ENCODE data around the gene FLYWCH2.
"Not testable (repeated sequence)": the region's sequence is repeated elsewhere in the genome, so short reads cannot be mapped to it uniquely, and the experiment has no call there.

The FLYWCH2 gene

DNA sequence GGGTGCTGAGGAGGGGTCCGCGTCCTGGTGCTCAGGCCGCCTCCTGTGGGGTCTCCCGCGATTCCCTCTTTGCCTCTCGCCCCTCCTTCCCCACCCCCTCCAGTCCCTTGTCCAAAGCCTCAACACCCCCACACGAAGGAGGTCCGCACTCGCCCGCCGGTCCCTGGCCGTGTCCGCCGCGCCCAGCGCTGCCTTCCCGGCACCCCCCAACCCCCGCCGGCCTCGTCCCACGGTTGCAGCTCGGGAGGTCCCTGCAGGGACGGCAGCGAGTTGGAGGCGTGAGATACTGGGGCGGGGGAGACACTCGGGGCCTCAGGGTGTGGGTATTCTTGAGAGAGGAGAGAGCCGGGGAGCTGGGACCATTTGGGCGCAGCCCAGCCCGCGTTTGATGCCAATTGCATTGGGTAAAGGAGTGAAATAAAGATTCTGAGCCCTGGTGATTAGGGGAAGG is 468 bp downstream of the FLYWCH2 start:
- DNase-seq (ENCODE audit: low spot score), result no peak

DNA sequence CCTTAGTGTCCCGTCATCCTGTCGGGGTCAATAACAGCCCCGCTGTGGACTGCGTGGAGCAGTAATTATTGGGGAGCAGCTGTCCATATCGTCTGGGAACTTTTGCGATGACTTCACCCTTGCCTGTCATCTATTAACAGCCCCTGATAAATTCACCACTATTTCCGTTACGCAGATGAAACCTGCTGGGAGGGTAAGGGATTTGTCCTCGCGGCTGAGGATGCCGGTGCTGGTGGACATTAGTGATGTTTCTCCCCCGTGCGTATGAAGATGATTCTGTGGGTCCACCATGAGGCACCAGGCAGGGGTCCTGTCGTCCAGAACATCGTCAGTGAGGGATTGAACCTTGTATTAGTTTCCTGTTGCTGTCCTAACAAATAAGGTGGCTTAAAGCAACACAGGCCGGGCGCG is 1.0 kb downstream of the FLYWCH2 start:
- no peak for DNase-seq (ENCODE audit: low spot score)

GRCh38 chr16:2894231-2894630 is 11.2 kb downstream of the FLYWCH2 start:
- DNase-seq (ENCODE audit: low spot score), result no peak

GRCh38 chr16:2895813-2896212 is 12.8 kb downstream of the FLYWCH2 start:
- DNase-seq (ENCODE audit: low spot score), result no peak

DNA sequence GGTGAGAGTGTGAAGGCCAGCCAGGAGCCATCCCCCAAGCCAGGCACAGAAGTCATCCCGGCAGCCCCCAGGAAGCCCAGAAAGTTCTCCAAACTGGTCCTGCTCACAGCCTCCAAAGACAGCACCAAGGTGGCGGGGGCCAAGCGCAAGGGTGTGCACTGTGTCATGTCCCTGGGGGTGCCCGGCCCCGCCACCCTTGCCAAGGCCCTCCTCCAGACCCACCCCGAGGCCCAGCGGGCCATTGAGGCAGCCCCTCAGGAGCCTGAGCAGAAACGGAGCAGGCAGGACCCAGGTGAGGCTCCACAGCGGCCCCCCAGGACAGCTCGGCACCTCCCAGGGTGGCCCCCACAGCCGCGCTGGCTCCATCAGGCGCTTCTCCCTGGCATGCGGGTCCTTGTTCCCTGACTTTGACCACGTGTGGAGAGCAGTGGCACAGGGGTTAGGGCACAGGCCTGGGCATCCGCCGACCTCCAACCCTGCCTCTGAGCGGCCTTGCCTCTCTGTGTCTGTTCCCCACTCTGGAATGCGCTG is 13.5 kb downstream of the FLYWCH2 start:
- no peak for DNase-seq (ENCODE audit: low spot score)

- no peak for DNase-seq (ENCODE audit: low spot score)
Measured at GRCh38 chr16:2897110-2897509, 14.1 kb downstream of the FLYWCH2 start.

- peak; percentile 80 for DNase-seq (ENCODE audit: low spot score)
Measured at GRCh38 chr16:2898831-2899563, 16.0 kb downstream of the FLYWCH2 start.

- DNase-seq (ENCODE audit: low spot score), result no peak
Measured at GRCh38 chr16:2899564-2900072, 16.6 kb downstream of the FLYWCH2 start.

- no peak for DNase-seq (ENCODE audit: low spot score)
Measured at GRCh38 chr16:2900526-2901075, 17.6 kb downstream of the FLYWCH2 start.

- no peak for DNase-seq (ENCODE audit: low spot score)
Measured at GRCh38 chr16:2902337-2903130, 19.5 kb downstream of the FLYWCH2 start.

- DNase-seq (ENCODE audit: low spot score), result peak; percentile 76
Measured at GRCh38 chr16:2904100-2904921, 21.3 kb downstream of the FLYWCH2 start.

- DNase-seq (ENCODE audit: low spot score), result no peak
Measured at GRCh38 chr16:2904922-2905240, 21.9 kb downstream of the FLYWCH2 start.

DNA sequence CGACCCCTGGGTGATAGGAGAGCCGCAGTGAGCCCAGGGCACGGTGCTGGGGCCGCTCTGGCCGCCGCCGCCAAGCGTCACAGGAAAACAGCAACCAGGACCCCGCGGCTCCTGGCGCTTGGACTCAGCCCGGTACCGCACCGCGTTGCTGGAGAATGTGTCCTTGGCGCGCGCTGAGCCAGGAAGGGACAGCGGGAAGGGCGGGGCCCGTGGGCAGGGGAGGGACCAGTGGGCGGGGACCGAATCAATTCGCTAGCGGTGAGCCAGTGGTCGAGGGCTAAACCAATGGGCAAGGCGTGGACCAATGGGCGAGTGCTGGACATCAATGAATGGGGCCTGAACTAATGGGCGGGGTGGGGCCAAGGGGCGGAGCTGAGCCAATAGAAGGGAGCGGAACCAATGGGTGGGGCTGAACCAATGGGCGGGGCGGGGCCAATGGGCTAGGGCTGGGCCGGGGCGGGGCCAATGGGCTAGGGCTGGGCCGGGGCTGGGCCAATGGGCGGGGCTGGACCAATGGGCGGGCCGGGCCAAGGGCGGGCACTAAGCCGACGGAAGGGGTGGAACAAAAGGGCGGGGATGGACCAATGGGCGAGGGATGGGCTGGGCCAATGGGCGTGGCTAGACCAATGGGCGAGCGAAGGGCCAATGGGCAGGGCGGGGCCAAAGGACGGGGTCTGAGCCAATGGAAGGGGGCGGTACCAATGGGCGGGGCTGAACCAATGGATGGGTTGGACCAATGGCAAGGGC is 22.4 kb downstream of the FLYWCH2 start:
- DNase-seq (ENCODE audit: low spot score), result peak; percentile 92

GRCh38 chr16:2905988-2906387 is 23.0 kb downstream of the FLYWCH2 start:
- DNase-seq (ENCODE audit: low spot score), result no peak

DNA sequence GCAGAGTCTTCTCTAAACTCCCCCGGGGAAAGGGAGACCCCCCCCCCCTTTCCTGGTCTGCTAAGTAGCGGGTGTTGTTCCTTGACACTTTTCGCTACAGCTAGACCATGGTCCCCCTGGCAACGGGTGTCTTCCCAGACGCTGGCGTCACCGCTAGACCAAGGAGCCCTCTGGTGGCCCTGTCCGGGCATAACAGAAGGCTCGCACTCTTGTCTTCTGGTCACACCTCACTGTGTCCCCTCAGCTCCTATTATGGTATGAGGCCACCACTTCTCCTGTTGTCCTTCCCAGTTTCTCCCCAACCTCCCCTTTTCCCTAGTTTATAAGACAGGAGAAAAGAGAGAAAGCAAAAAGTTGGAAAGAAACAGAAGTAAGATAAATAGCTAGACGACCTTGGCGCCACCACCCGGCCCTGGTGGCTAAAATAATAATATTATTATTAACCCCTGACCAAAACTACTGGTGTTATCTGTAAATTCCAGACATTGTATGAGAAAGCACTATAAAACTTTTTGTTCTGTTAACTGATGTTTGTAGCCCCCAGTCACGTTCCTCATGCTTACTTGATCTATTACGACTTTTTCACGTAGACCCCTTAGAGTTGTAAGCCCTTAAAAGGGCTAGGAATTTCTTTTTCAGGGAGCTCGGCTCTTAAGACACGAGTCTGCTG is 24.2 kb downstream of the FLYWCH2 start:
- DNase-seq (ENCODE audit: low spot score), result not testable (repeated sequence)

DNA sequence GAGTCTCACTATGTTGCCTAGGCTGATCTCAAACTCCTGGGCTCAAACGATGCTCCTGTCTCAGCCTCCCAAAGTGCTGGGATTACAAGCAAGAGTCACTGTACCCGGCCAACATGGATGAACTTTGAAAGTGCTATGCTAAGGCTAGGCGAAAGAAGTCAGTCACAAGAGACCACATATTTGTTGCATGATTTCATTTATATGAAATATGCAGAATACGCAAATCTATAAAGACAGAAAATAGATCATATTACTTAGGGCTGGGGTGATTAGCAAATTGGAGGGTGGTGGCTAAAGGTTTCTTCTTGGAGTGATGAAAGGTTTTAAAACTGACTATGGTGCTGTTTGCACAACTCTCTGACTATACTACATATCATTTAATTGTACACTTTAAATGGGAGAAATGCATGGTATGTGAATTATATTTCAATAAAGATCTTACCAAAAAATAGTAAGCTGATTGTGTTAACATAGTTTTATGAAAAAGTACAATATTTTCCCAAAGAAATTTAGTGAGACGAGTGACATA is 27.5 kb downstream of the FLYWCH2 start:
- DNase-seq (ENCODE audit: low spot score), result no peak

DNA sequence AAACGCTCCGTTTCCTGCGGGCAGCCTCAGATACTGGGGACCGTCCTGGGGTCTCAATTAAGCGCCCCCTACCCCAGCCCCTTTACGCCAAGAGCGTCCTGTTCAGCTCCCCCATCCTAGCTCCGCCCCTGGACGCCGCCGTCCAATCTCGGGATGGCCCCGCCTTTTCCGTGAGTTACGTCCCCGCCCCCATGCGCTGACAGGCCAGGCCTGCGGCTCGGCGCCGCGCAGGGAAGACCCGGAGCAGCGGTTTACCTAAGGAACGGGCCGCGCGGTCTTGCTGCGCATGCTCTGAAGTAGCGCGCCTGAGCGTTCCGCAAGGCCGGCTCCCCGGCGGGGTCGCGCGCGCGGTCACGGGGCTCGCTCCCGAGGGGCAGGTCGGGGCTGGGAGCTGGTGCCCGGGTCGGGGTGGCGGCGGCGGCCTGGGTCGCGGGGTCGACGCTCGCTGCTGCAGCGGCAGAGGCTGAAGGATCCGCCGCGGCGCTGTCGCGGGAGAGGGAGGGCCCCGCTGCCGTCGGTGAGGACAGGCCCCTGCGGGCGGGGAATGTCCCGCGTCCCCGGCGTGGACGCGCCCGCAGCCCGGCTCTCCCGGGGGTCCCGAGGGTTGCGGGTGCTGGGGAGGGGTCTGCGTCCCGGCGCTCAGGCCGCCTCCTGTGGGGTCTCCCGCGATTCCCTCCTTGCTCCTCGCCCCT is 28.8 kb downstream of the FLYWCH2 start, which contains the start of gene FLYWCH1:
Gene FLYWCH1 (plus strand): TSS at position 294 of the 692 bp plus-strand sequence. CDS start 17,755 bp downstream, outside the sequence.
- peak; percentile 94 for DNase-seq (ENCODE audit: low spot score)

GRCh38 chr16:2912330-2913199 is 29.6 kb downstream of the FLYWCH2 start:
- peak; percentile 32 for DNase-seq (ENCODE audit: low spot score)
